ENCODE results near the gene MAST4.

MAST4 gene

DNA sequence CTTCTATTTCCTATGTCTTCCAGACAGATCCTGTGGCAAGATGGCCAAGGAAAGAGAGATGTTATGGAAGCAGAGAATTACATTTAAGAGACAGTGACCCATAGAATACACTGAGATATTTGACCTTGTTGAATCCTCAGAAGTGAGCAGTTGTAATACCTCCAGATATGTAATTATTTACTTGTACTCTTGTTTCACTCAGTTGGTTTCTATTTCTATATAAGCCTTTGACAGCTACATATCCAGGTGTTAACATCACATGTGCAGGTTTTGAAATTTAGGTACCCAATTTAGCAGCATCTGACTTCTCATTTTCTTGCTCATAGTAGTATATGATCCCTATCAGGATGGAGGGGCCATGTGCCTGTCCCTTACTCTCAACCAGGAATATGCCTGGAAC, 330.9 kb downstream of the MAST4 start:
- no peak for DNase-seq

GRCh38 chr5:66929281-66929680, 333.1 kb downstream of the MAST4 start:
- DNase-seq: no peak

DNA sequence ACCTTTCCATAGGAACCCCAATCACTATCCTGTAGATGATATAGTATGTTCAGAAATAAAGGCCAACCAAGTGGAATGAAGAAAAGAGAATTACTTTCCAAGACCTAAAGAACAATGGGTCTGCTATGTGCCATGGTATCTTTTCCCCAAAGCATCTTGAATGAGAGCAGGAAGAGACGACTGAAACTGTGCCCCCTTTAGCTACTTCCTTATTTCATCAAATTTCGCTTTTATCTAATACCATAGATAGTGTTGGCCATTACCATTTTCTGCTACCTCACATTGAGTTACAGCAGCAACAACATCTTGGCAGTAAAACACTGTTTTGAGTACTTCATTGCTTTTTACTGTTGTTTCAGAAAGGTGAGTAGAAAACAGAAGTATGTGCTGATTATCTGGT, 333.8 kb downstream of the MAST4 start:
- DNase-seq: no peak

- no peak for DNase-seq
Measured at GRCh38 chr5:66931651-66932050, 335.5 kb downstream of the MAST4 start.

DNA sequence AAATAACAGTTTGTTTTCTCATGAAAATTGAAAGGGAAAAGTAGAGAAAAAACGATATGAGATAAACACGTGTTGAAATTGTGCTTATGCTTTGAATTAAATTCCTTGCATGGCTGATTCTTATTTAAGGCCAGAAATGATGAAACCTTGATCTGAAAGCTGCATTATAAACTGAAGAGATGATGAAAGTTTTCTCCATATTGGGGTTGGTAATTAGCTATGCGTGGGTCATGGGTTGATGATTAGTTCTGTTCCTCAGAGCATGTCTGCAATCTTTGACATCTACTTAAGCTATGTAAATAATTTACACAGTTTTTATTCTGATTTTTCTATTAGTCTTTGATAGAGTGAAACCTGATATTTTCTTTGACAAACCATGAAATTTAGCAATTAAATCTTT, 336.3 kb downstream of the MAST4 start:
- no peak for DNase-seq

DNA sequence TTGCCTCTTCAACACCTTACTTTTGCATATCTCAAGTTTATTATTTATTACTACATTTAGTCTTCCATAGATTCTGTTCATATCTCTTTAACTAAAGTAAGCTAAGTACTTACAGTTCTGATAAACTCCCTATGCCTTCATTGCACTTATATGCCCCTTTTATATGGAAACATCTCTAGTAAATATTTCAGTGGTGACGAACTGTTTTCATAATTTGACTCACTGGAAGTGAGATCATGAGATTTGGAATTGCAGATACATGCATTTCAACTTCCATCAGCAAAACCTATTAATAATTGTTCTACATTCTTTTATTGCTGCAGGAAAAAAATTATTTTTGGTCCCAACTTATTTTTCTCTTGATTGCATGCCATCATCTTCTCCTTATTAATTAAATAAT, 336.9 kb downstream of the MAST4 start:
- no peak for DNase-seq

- no peak for DNase-seq
Measured at GRCh38 chr5:66939094-66939493, 342.9 kb downstream of the MAST4 start.

DNA sequence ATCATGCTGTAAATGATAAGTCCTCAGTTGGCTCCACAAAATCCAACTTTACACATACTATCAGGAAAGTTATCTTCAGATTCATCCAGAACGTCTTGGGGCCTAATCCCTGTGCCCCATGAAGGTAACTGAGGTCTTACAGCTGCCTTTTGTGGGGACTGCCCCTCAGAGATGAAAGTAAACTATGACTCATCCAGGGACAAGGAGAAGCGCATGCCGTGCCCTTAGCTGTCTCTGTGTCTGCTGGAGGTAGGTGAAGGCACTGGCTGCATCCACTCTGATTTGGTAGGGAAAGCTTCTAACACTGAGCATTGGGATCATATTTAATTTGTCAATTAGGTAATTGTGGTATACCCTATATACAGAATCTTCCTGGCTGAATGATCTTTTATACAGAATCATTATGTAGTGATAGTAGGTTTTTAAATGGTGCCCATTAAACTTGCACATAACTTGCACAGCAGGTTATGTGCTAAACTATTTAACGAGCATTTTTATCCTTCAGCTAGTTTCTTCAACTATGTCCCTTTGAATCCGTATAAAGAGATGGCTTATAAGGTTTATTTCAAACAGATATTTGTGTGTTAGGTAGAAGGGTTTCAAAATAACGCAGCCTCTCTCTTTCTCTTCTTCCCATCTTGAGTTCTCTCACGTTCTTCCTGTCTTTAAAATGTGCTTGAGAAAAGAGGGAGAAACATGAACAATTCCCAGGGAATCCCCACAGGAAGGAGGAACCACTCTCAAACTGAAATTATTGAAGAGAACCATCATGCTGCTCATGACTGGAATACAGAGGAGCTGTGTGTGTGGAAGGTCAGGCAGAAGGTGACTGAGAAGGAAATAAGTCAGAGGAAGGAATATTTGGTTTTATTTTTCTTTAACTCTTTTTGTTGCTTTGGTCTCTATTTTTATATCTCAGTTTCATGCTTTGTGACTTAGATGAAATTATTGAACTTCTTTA, 349.5 kb downstream of the MAST4 start:
- no peak for DNase-seq

DNA sequence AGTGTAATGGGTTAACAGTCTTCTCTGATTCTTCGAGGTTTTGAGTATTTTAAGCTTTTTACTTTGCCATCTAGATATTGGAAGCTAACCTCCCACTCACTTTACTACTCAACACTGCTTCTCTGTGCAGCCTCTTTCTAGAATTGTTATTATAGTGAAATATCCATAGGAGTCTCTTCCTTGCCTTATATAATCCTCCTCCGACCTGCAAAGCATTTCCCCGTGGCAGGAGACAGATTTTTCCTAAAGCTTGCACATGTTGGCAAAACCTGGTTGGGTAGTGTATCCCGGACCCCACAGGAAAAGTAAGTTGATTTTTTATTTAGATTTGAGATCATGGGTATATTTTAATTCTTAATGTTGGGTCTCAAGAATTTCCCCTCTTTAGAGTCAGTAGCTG, 351.3 kb downstream of the MAST4 start:
- no peak for DNase-seq

DNA sequence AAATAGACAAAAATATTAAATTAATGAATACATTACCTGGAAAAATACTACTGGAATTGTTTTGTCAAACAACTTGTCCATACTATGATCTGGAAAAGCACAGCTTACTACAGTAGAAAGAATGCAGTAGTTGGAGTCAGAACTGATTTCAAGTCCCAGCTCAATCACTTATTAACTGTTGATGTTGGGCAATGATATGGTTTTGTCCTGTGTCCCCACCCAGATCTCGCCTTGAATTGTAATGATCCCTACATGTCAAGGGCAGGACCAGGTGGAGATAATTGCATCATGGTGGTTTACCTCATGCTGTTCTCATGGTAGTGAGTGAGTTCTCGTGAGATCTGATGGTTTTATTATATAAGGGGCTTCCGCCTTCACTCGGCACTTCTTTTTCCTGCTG, 352.9 kb downstream of the MAST4 start:
- no peak for DNase-seq

DNA sequence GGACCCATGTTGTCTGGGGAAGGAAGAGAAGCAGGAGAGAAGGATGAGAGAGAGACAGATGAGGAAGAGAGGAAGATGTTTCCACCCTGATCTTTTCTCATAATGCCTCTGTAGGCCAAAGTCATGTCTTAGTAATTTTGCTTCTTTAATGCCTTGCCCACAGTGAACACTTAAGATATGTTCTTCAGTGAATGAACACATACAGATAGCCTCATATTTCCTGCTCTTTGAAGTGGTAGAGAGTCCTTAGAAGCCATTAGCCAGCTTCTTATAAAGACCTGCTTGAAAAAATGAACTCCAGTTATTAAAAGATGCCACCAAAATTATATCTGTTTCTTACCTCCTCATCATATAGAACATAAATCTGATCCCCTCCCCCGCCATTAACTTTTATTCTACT, 356.0 kb downstream of the MAST4 start:
- DNase-seq: no peak

GRCh38 chr5:66956439-66956838, 360.2 kb downstream of the MAST4 start:
- no peak for DNase-seq

DNA sequence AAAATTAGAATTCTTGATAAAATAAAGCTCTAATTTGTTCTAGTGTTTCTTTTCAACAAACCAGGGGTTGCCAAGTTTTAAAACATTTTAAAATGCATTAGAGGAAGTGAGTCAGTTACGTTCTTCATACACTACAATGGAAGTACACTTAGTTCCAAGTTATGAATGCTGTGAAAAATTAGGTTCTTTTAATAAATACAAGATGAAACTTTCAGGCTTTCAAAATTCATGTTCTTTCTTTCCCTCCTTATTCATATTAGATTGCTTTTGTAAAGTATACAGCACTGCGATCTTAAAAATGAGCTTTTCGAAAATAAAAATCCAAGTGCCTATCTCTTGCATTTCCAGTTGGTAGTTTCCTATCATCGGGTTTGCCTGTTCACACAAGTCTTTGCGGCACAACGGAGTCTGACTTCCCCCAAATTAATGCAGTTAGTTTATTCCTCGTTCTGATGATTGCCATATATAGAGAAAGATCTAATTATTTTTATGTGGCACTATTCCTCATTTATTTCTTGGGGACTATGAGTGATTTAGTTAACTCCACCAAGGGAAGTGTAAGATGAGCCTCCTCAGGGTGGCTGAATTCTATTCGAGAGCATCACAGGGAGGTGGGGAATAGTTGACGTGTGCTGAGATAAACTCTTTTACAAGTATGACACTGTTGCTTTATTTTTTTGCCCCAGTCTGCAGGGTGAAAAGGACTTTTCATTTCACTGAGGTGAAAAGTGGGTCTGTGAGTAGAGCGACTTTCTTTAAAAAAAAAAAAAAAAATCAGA, 362.2 kb downstream of the MAST4 start:
- DNase-seq: no peak

DNA sequence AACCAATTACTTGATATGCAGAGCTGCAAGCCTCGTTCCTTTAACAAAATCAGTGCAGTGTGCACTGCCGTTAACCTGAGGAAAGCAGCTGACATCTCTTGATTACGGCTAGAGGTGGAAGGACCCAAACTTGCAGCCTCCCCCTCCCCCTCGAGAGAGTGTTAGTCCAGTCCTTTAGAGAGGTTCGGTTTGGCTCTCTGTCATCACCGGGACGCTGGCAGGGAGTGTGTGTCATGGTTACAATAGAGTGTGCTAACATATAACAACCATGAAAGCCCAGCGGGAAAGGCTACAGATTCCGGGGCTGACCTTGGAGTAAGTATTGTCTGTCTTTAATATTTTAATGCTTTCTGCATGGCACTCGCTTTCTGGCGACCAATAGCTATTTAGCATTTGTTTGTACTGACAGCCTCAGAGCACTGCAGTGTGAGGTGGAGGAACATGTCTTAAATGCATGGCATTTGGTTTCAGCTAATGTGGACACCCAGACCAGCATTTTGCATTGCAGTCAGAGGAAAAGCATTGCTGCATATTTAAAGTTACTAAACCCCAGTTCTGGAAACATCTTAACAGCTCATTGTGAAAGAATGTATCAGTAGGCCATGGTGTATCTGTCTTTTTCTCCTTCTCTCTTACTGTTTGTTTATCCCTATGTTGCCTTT, 362.9 kb downstream of the MAST4 start:
- DNase-seq: no peak

GRCh38 chr5:66959653-66960052, 363.5 kb downstream of the MAST4 start:
- no peak for DNase-seq

GRCh38 chr5:66960369-66961137, 364.4 kb downstream of the MAST4 start:
- DNase-seq: no peak

GRCh38 chr5:66963559-66963971, 367.4 kb downstream of the MAST4 start:
- DNase-seq: no peak

- no peak for DNase-seq
Measured at GRCh38 chr5:66966439-66966838, 370.2 kb downstream of the MAST4 start.

DNA sequence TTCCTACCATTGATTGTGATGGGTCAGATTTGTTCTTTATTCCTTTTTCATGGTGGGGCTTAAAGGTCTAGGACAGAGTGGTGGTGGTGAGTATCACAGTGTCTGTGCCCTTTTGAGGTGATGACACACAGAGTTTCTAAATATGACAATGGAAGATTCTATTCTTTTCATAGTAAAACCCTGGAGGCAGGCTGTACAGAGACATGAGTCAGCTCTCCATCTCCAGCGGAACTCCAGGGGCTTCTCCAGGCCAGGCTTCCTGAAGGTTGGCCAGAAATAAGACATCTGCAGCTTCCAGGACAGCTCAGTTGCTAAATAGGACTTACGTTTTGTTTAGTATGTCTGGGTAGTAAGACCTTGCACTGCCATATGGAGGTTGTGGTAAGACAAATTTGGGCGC, 370.9 kb downstream of the MAST4 start:
- no peak for DNase-seq

DNA sequence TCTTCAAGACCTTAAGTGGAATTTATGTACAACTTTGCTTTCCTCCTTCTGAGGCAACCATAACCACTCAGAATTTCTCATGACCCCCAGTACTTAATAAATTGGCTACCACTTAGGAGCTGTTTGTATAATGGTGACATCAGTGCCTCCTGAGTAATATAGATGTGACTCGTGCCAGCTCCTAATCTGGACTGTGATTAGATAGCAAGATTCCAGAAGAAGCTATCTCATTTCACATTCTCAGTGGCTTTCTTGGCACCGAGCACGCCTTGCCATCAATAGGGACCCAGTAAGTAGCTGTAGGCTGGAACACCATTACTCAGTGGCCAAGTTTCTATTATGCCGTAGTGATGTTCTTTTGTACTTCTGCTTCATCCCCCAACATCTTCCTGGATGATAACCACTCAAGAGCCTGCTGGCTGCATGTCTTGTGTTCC, 371.7 kb downstream of the MAST4 start:
- no peak for DNase-seq

DNA sequence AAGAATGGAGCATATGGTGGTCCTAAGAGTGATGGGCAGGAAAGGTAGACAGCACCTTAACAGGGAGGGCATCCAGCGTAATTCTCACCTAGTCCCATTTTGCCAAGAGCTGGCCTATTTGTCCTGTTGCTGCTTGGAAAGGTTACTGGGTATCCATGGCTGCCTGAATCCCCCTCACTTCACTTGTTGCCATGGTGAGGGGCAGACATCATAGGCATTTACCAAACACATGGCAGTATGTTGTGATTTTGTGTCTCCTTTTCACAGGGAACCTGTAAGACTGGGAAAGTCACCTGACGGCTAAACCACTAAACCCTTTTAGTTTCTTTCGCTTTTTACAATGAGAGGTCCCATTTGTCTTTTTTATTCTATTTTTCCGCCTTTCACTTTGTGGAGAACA, 373.3 kb downstream of the MAST4 start:
- DNase-seq: no peak

GRCh38 chr5:66969963-66970362, 373.8 kb downstream of the MAST4 start:
- no peak for DNase-seq

GRCh38 chr5:66972004-66972403, 375.8 kb downstream of the MAST4 start:
- no peak for DNase-seq

All from NCI-H446 (cell line).